Smooth muscle cell (in vitro differentiated cells): Measurements from ENCODE around the gene OR51G1. TPM values are rescaled to one million over a fixed set of nuclear protein-coding genes. Genes with fewer than 3 reads are reported as not detected.

Source experiments
- DNase-seq: peaks from one replicate; lab custom pipeline; 2025; ENCODE audit not compliant: unreplicated experiment; lab: John Stamatoyannopoulos, UW
- H2AFZ ChIP-seq: fragments of 200-600 bp; sonication (generic); 2 replicates; pipeline ENCODE4 v1.6.0; 2016; ENCODE audit warnings: antibody characterized with exemption, low read depth, mild to moderate bottlenecking
- H3F3A ChIP-seq: fragments of 200-600 bp; sonication (generic); 2 replicates; pipeline ENCODE4 v1.6.0; 2017; ENCODE audit warnings: antibody characterized with exemption, low read depth
- H3K27ac ChIP-seq: fragments of 200-600 bp; sonication (generic); 2 replicates; pipeline ENCODE4 v1.5.1; 2016; ENCODE audit warnings: low read depth, mild to moderate bottlenecking
- H3K27me3 ChIP-seq: fragments of 200-600 bp; sonication (generic); 2 replicates; pipeline ENCODE4 v1.6.1; 2016; ENCODE audit warnings: low read depth, mild to moderate bottlenecking
- H3K36me3 ChIP-seq: fragments of 200-600 bp; sonication (generic); 2 replicates; pipeline ENCODE4 v1.5.1; 2016; ENCODE audit warnings: low read depth
- H3K4me1 ChIP-seq: fragments of 200-600 bp; sonication (generic); 2 replicates; pipeline ENCODE4 v1.5.1; 2016; ENCODE audit warnings: low read depth
- H3K4me2 ChIP-seq: fragments of 200-600 bp; sonication (generic); 2 replicates; pipeline ENCODE4 v1.6.0; 2016; ENCODE audit warnings: mild to moderate bottlenecking
- H3K4me3 ChIP-seq: fragments of 200-600 bp; sonication (generic); 2 replicates; pipeline ENCODE4 v1.5.1; 2016; ENCODE audit warnings: mild to moderate bottlenecking
- H3K79me2 ChIP-seq: fragments of 200-600 bp; sonication (generic); 2 replicates; pipeline ENCODE4 v1.6.0; 2016; ENCODE audit warnings: low read depth, mild to moderate bottlenecking
- H3K9ac ChIP-seq: fragments of 200-600 bp; sonication (generic); 2 replicates; pipeline ENCODE4 v1.6.0; 2016; ENCODE audit warnings: low read depth
- H3K9me3 ChIP-seq: fragments of 200-600 bp; sonication (generic); replicated peaks from 2 replicates; pipeline ENCODE4 v1.5.1; 2016; ENCODE audit warnings: low read depth
- H4K20me1 ChIP-seq: fragments of 200-600 bp; sonication (generic); 2 replicates; pipeline ENCODE4 v1.6.0; 2016; ENCODE audit warnings: low read depth
- WGBS: methylation state at CpG from one replicate; pipeline ENCODE4 v1.1.7; 2016; ENCODE audit warnings: low lambda C conversion rate; 5-methylcytosine and 5-hydroxymethylcytosine counted together
- polyA plus RNA-seq: library from polyadenylated mRNA; unstranded; fragments of >200 nt; fragmentation: Nextera tagmentation; extraction: Ambion mirVana; gene quantifications from 2 replicates; pipeline ENCODE4 v1.2.1, GENCODE V29; 2016
- total RNA-seq: library from RNA; depleted of rRNA; stranded (reverse); fragments of >200 nt; gene quantifications from 2 replicates; pipeline ENCODE4 v1.2.3, GENCODE V29; 2014
- TF ChIP-seq, protein P1 (sequence below): fragments of 200-600 bp; sonication (generic); IDR thresholded peaks from 2 replicates; pipeline ENCODE4 v1.5.1; 2017; ENCODE audit warnings: borderline replicate concordance, mild to moderate bottlenecking, antibody characterized with exemption; ENCODE audit not compliant: insufficient read depth, poor library complexity, severe bottlenecking

Gene OR51G1, protein sequence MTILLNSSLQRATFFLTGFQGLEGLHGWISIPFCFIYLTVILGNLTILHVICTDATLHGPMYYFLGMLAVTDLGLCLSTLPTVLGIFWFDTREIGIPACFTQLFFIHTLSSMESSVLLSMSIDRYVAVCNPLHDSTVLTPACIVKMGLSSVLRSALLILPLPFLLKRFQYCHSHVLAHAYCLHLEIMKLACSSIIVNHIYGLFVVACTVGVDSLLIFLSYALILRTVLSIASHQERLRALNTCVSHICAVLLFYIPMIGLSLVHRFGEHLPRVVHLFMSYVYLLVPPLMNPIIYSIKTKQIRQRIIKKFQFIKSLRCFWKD
- total RNA-seq = not detected in 2 replicates
- polyA plus RNA-seq = not detected in 2 replicates

DNA sequence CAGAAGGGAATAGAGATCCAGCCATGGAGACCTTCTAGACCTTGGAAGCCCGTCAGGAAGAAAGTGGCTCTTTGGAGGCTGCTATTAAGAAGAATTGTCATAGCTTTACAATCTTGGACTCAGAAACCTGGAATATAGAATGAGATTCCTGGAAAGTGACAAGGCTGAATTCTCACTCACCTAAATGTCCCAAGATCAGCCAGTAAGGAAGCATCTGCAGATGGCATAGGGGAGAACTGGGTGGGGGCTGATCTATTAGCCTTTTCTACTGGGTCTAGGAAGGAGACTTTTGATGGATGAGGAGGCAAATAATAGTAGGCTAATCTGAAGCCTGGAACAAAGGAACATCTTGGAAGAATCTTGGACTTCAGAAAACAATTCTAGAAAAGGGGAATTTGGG, at the start of gene OR51G1:
OR51G1 (minus strand) TSS at position 101 of the 400 bp plus-strand sequence; CDS start at position 101, 0 bp downstream.
- Histone ChIP-seq H3K79me2 (no peaks in the 10 kb centered on the region), H4K20me1 (no peaks in the 10 kb centered on the region), H3K27me3 (peaks cover 3% of the 10 kb centered on the region), H3K36me3 (no peaks in the 10 kb centered on the region), H3K9ac (no peak within 1 kb of the TSS), H2AFZ (no peak within 1 kb of the TSS), H3K4me1 (no peaks in the 10 kb centered on the region), H3K9me3 (no peaks in the 10 kb centered on the region), H3K4me3 (no peak within 1 kb of the TSS), H3K4me2 (no peak within 1 kb of the TSS), H3K27ac (no peak within 1 kb of the TSS), H3F3A (no peaks in the 10 kb centered on the region)
- WGBS = 67% methylated on average over 1 of the region's 1 CpG
- TF ChIP-seq, protein P1, sequence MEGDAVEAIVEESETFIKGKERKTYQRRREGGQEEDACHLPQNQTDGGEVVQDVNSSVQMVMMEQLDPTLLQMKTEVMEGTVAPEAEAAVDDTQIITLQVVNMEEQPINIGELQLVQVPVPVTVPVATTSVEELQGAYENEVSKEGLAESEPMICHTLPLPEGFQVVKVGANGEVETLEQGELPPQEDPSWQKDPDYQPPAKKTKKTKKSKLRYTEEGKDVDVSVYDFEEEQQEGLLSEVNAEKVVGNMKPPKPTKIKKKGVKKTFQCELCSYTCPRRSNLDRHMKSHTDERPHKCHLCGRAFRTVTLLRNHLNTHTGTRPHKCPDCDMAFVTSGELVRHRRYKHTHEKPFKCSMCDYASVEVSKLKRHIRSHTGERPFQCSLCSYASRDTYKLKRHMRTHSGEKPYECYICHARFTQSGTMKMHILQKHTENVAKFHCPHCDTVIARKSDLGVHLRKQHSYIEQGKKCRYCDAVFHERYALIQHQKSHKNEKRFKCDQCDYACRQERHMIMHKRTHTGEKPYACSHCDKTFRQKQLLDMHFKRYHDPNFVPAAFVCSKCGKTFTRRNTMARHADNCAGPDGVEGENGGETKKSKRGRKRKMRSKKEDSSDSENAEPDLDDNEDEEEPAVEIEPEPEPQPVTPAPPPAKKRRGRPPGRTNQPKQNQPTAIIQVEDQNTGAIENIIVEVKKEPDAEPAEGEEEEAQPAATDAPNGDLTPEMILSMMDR = no peak
- no peak for DNase-seq

DNA sequence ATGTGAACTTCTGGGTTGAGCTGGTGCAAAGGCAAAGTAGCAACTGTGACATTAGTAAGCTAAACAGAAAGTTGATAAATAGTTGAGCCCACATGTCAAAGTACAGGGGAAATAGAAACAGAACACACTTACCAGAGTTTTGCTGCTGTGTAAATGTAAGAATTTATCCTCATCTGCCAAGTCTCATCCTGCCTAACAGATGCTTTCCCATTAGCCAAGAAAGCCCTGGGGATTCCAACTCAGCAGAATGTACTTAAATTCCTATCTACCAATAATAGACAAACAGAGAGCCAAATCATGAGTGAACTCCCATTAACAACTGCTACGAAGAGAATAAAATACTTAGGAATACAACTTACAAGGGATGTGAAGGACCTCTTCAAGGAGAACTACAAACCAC, 38.7 kb upstream of the OR51G1 start:
- Histone ChIP-seq H3K27ac (no peak overlapping the region), H3K79me2 (no peaks in the 10 kb centered on the region), H3K27me3 (no peaks in the 10 kb centered on the region), H3K4me1 (no peaks in the 10 kb centered on the region), H3F3A (no peaks in the 10 kb centered on the region), H4K20me1 (no peaks in the 10 kb centered on the region), H3K9ac (no peak overlapping the region), H2AFZ (no peak overlapping the region), H3K4me3 (no peak overlapping the region), H3K9me3 (no peaks in the 10 kb centered on the region), H3K4me2 (no peak overlapping the region), H3K36me3 (no peaks in the 10 kb centered on the region)
- 80% methylated on average over 1 of the region's 1 CpG for WGBS
- no peak for DNase-seq
- TF ChIP-seq, protein P1 = no peak

DNA sequence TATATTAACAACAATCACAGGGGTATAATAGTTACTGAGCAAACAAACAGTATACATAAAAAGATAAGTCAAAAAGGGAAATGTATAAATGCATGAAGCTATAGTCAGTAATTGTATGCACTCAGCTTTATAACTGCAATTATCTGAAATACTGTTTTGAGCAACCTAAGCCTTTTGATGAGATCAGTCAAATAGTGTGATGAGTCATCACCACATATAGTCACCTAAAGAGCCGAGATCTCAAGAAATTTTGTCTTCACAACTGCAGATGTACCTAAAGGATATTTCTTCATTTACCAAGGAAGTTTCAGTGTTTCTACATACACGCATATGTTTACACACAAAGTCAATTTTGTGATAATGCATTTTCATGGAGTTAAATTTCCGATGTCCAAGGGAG, 36.7 kb upstream of the OR51G1 start:
- H3F3A ChIP-seq = no peaks in the 10 kb centered on the region

More for the DNA sequence above, 36.7 kb upstream of the OR51G1 start:
- Histone ChIP-seq H3K9ac (no peak overlapping the region), H2AFZ (no peak overlapping the region), H3K27me3 (no peaks in the 10 kb centered on the region), H3K27ac (no peak overlapping the region), H3K4me2 (no peak overlapping the region), H3K4me3 (no peak overlapping the region), H3K4me1 (no peaks in the 10 kb centered on the region), H3K9me3 (no peaks in the 10 kb centered on the region), H3K36me3 (no peaks in the 10 kb centered on the region), H4K20me1 (no peaks in the 10 kb centered on the region), H3K79me2 (no peaks in the 10 kb centered on the region)
- 82% methylated on average over 3 of the region's 3 CpGs for WGBS
- TF ChIP-seq, protein P1 = no peak
- no peak for DNase-seq
